Pancreas (tissue), 10 donors: ENCODE results near the gene TBC1D2. TPM values are rescaled to one million over a fixed set of nuclear protein-coding genes. Genes with fewer than 3 reads are reported as not detected.

Experiments
- ATAC-seq, 4 donors: fragments of 200-7000 bp; cut with Tn5 transposase; one replicate each; pipeline versions ENCODE4 v1.8.0 to v1.9.1; 2020; ENCODE audit warnings: mild to moderate bottlenecking in 4 of 4, moderate library complexity in 4 of 4
- DNase-seq, 6 donors: peaks; one replicate each; pipeline ENCODE4 v3.0.0-alpha.2; 2020
- FAIRE-seq: peaks from 2 replicates; lab custom pipeline; 2012; peaks lifted over from hg19 to GRCh38; lab: Jason Lieb, UNC
- H3K27ac ChIP-seq, 4 donors: fragments of 200-600 bp; sonication (generic); 1 replicate in 3 of 4; 2 replicates in 1 of 4; pipeline versions ENCODE4 v1.5.0 to v1.8.0; 2020
- H3K27me3 ChIP-seq, 4 donors: fragments of 200-600 bp; one replicate each; pipeline ENCODE4 v1.8.0; 2021
- H3K36me3 ChIP-seq, 3 donors: fragments of 200-600 bp; sonication (generic) in 1 of 3; one replicate each; pipeline versions ENCODE4 v1.5.0 to v1.8.0; 2020 to 2021
- H3K4me1 ChIP-seq, 3 donors: fragments of 200-600 bp; one replicate each; pipeline ENCODE4 v1.8.0; 2021
- H3K4me3 ChIP-seq, 4 donors: fragments of 200-600 bp; sonication (generic) in 2 of 4; one replicate each; pipeline versions ENCODE4 v1.5.0 to v1.8.0; 2020 to 2021
- H3K9me3 ChIP-seq, 4 donors: fragments of 200-600 bp; one replicate each; pipeline ENCODE4 v1.8.0; 2021
- WGBS, 2 donors: extraction: QIAGEN DNeasy Blood & Tissue Kit; methylation state at CpG; one replicate each; pipeline ENCODE4 v1.1.7; 2013; 5-methylcytosine and 5-hydroxymethylcytosine counted together
- intact Hi-C, 3 donors: fragments of 100-400 bp; cut with DNase I; formaldehyde crosslinking; loops; one replicate each; pipeline versions ENCODE4 v1.11.1 to v1.14.2; 2022
- polyA plus RNA-seq, 2 donors: library from polyadenylated mRNA; stranded (reverse); fragments of 200-250 nt; gene quantifications; one replicate each; pipeline ENCODE4 v1.2.3, GENCODE V29; 2013
- total RNA-seq, 6 donors: library from RNA; stranded (reverse); fragmentation: NEBNext Ultra II Directional in 4 of 6; extraction: Animal tissue kit (Norgen Biotek cat#: 25700) in 4 of 6; gene quantifications; one replicate each; pipeline versions ENCODE4 v1.2.1 to v1.2.4, GENCODE V29; 2021 to 2023
- TF ChIP-seq, protein P1 (sequence below), 4 donors: fragments of 200-600 bp; sonication (generic) in 3 of 4; IDR thresholded peaks; one replicate each; pipeline versions ENCODE4 v1.5.0 to v1.8.0; 2021; ENCODE audit warnings: antibody characterized with exemption in 4 of 4
- donor health status: healthy with polysubstance abuse.
- donor health status: DM: no; HTN: no; CAD: no; lungs with moderate emphysema.
- donor health status: DM: no; HTN: no; CAD: no.
- donor health status: control.
- donor health status: control.
- donor health status: Bipolar disorder and iron deficiency.
- donor health status: DM: yes; HTN: yes; CAD: no.
- donor health status: DM: no; HTN: no; CAD: no.
- donor health status: DM: no; HTN: no; CAD: no.
- donor health status: DM: yes; HTN: yes; CAD: no.

Gene TBC1D2
- total and polyA plus RNA-seq, 8 donors: 1.9 to 5.2 (median 2.4) TPM

DNA sequence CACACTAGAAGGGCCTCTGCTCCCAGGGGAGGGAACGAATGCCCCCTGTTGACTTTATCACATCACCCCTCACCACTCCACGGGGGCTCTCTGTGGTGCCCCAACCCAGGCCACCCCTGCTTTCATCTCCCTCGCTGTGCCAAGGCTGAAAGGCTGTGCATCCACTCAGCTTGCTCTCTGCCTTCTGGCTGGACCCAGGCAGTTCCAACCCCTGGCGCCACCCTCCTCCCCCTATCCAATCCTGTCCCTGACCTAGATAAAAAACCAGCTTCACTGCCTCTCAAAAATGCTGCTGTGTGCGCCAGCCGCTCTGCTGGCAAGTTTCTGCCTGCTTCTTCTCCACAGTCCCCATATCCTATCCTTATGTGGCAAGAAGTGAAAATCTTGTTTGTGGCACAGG, 40.6 kb downstream of the TBC1D2 start:
- ATAC-seq (peak in 1 of 4 donors; percentile 27), DNase-seq (no peak), FAIRE-seq (no peak)
- TF ChIP-seq, protein P1, sequence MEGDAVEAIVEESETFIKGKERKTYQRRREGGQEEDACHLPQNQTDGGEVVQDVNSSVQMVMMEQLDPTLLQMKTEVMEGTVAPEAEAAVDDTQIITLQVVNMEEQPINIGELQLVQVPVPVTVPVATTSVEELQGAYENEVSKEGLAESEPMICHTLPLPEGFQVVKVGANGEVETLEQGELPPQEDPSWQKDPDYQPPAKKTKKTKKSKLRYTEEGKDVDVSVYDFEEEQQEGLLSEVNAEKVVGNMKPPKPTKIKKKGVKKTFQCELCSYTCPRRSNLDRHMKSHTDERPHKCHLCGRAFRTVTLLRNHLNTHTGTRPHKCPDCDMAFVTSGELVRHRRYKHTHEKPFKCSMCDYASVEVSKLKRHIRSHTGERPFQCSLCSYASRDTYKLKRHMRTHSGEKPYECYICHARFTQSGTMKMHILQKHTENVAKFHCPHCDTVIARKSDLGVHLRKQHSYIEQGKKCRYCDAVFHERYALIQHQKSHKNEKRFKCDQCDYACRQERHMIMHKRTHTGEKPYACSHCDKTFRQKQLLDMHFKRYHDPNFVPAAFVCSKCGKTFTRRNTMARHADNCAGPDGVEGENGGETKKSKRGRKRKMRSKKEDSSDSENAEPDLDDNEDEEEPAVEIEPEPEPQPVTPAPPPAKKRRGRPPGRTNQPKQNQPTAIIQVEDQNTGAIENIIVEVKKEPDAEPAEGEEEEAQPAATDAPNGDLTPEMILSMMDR (IDR thresholded peaks at IDR 0.05): no peak
- 68 to 75% methylated on average over 6 of the region's 6 CpGs for WGBS, 2 donors
- intact Hi-C loops: no loop called here
- no peak overlapping the region for H3K27ac ChIP-seq
- H3K4me3 ChIP-seq: no peak overlapping the region
- no peaks in the 10 kb centered on the region for H3K36me3 ChIP-seq
- no peaks in the 10 kb centered on the region for H3K27me3 ChIP-seq
- no peaks in the 10 kb centered on the region for H3K9me3 ChIP-seq
- no peaks in the 10 kb centered on the region for H3K4me1 ChIP-seq

DNA sequence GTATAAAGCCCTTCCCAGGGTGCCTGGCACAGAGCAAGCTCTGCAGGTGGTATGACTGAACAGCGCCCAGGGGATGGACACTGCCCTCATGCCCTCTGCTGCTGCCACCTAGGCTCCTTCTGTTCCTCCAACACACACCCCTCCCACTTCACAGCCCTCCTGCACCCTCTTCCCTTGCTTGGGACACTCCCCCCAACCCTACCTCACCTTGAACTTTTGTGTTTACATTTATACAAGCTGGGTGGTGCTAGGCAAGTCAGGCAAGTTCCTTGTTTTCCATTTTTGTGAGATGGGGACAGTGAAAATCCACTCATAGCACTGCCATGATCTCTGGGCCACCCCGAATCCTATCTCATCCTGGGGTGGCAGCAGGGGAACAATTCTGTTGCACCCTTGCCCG, 44.2 kb downstream of the TBC1D2 start:
- Histone ChIP-seq H3K36me3 (no peaks in the 10 kb centered on the region), H3K27ac (no peak overlapping the region), H3K4me3 (no peak overlapping the region), H3K4me1 (no peaks in the 10 kb centered on the region), H3K9me3 (no peaks in the 10 kb centered on the region), H3K27me3 (no peaks in the 10 kb centered on the region)
- FAIRE-seq (no peak), ATAC-seq (no peak), DNase-seq (no peak)
- 86 to 98% methylated on average over 3 of the region's 3 CpGs for WGBS, 2 donors
- intact Hi-C loops: no loop called here
- TF ChIP-seq, protein P1 (IDR thresholded peaks at IDR 0.05): no peak

DNA sequence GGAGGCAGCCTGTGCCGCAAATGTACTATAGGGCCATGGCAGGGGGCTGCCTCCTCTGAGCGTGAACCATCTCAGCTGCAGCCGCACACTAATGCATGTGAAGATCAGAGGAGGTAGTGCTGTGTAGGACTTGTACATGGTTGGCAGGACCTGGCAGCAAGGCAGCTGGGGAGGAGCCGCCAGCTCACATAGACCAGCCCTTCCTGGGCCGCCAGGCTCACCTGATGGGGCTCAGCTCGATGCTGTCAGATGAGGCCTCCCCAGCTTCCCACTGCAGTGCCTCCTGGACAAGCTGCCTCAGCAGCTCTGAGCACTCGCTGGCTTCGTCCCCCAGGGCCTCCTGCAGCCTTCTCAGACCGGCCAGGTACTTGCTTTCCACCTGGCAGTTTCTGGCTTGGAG, 45.0 kb downstream of the TBC1D2 start:
- TF ChIP-seq, protein P1 (IDR thresholded peaks at IDR 0.05): no peak
- Histone ChIP-seq H3K27me3 (no peaks in the 10 kb centered on the region), H3K4me3 (no peak overlapping the region), H3K27ac (no peak overlapping the region), H3K36me3 (no peaks in the 10 kb centered on the region), H3K4me1 (no peaks in the 10 kb centered on the region), H3K9me3 (no peaks in the 10 kb centered on the region)
- FAIRE-seq (no peak), ATAC-seq (peak in 1 of 4 donors; percentile 12), DNase-seq (no peak)
- WGBS, 2 donors: 86 to 90% methylated on average over 9 of the region's 9 CpGs
- intact Hi-C loops: no loop called here

DNA sequence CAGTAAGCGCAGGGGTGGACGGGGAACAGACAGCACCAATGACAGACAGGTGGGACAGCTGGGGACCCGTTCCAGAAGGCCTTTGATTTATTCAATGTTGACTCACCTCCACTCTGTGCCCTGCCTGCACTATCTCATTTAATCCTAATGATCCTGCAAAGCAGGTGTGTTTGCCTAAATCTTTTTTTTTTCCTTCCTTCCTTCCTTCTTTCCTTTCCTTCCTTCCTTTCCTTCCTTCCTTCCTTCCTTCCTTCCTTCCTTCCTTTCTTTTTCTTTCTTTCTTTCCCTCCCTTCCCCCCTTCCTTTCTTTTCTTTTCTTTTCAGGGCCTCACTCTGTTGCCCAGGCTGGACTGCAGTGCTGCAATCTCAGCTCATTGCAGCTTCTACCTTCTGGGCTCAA, 45.9 kb downstream of the TBC1D2 start:
- ATAC-seq: no peak
- intact Hi-C loops: loop anchor here in 2 of 3 donors (5.0 to 10.0 kb wide), 3 partner anchors 43 to 135 kb away; no protein-coding TSS in a partner anchor
- no peak for DNase-seq
- no peaks in the 10 kb centered on the region for H3K36me3 ChIP-seq
- no peaks in the 10 kb centered on the region for H3K9me3 ChIP-seq
- TF ChIP-seq, protein P1 (IDR thresholded peaks at IDR 0.05): no peak
- no peaks in the 10 kb centered on the region for H3K4me1 ChIP-seq
- no peak overlapping the region for H3K27ac ChIP-seq
- 78 to 85% methylated on average over 3 of the region's 3 CpGs for WGBS, 2 donors
- FAIRE-seq: no peak
- no peak overlapping the region for H3K4me3 ChIP-seq
- H3K27me3 ChIP-seq: no peaks in the 10 kb centered on the region

DNA sequence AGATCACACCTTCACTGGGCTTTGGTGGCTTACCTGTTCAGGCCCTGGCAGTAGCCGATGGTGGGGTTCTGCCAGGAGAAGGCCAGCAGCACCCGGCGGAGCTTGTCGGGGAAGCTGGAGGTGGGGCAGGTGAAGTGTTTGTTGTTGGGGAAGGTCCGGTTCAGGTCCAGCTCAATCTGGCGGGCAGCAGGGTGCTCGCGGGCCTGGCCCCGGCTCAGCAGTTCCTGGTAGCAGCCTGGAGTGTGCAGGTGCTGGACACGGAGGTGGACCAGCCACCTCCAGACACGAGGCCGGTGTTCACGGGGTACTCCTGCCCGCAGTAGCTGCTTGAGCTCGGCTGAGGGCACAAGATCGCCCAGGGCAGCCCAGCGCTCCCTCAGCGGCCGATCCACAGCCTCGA, 46.8 kb downstream of the TBC1D2 start:
- Histone ChIP-seq H3K27me3 (no peaks in the 10 kb centered on the region), H3K27ac (no peak overlapping the region), H3K36me3 (no peaks in the 10 kb centered on the region), H3K4me3 (no peak overlapping the region), H3K4me1 (no peaks in the 10 kb centered on the region), H3K9me3 (no peaks in the 10 kb centered on the region)
- 91 to 98% methylated on average over 20 of the region's 20 CpGs for WGBS, 2 donors
- FAIRE-seq (no peak), DNase-seq (no peak), ATAC-seq (no peak)
- TF ChIP-seq, protein P1 (IDR thresholded peaks at IDR 0.05): no peak
- intact Hi-C loops: loop anchor here in 2 of 3 donors (5.0 to 10.0 kb wide), 3 partner anchors 44 to 134 kb away; no protein-coding TSS in a partner anchor
